RWPE2 (cell line): Measurements from ENCODE around the gene RUNX3.

Experiments
- ATAC-seq: fragments of 200-7000 bp; cut with Tn5 transposase; 3 replicates; pipeline ENCODE4 v1.9.1; 2021; ENCODE audit warnings: low read depth
- DNase-seq: peaks from one replicate; pipeline ENCODE4 v3.0.0-alpha.2; 2020; ENCODE audit warnings: low spot score
- H3K27ac ChIP-seq: fragments of 450-650 bp; 2 replicates; pipeline ENCODE4 v1.5.1; 2017; ENCODE audit warnings: mild to moderate bottlenecking; ENCODE audit not compliant: poor library complexity, severe bottlenecking
- H3K27me3 ChIP-seq: fragments of 250-450 bp; sonication (Bioruptor Pico); 2 replicates; pipeline ENCODE4 v1.5.1; 2021; ENCODE audit warnings: mild to moderate bottlenecking, moderate library complexity; ENCODE audit not compliant: insufficient read depth, poor library complexity, severe bottlenecking
- H3K36me3 ChIP-seq: fragments of 250-450 bp; sonication (Bioruptor Pico); 2 replicates; pipeline ENCODE4 v1.5.1; 2020; ENCODE audit warnings: low read depth, mild to moderate bottlenecking, moderate library complexity
- H3K4me1 ChIP-seq: fragments of 250-450 bp; sonication (Bioruptor Pico); 2 replicates; pipeline ENCODE4 v1.5.1; 2021; ENCODE audit warnings: mild to moderate bottlenecking, moderate library complexity; ENCODE audit not compliant: insufficient read depth, poor library complexity, severe bottlenecking
- H3K4me3 ChIP-seq: fragments of 250-450 bp; sonication (Bioruptor Pico); 2 replicates; pipeline ENCODE4 v1.5.1; 2021; ENCODE audit warnings: mild to moderate bottlenecking, moderate library complexity; ENCODE audit not compliant: severe bottlenecking
- H3K9me3 ChIP-seq: fragments of 250-450 bp; sonication (Bioruptor Pico); 2 replicates; pipeline ENCODE4 v1.5.1; 2021; ENCODE audit warnings: mild to moderate bottlenecking, moderate library complexity; ENCODE audit not compliant: severe bottlenecking
- CTCF ChIP-seq: fragments of 450-650 bp; IDR thresholded peaks from one replicate; pipeline ENCODE4 v1.5.1; 2017; ENCODE audit warnings: mild to moderate bottlenecking, moderate library complexity; ENCODE audit not compliant: poor library complexity, severe bottlenecking

Gene RUNX3

GRCh38 chr1:24864370-24864777 lies 65.7 kb downstream of the RUNX3 start:
- H3K9me3 ChIP-seq = no peaks in the 10 kb centered on the region
- no peak for TF ChIP-seq CTCF
- DNase-seq (no peak), ATAC-seq (peak; percentile 56; the same call in 2 of the 3 replicates)
- H3K4me3 ChIP-seq = no peak overlapping the region
- H3K36me3 ChIP-seq = no peaks in the 10 kb centered on the region
- H3K27ac ChIP-seq = no peak overlapping the region
- H3K27me3 ChIP-seq = no peaks in the 10 kb centered on the region
- H3K4me1 ChIP-seq = no peaks in the 10 kb centered on the region

- Histone ChIP-seq H3K4me3 (no peak overlapping the region), H3K36me3 (no peaks in the 10 kb centered on the region), H3K27ac (no peak overlapping the region), H3K4me1 (no peaks in the 10 kb centered on the region), H3K27me3 (no peaks in the 10 kb centered on the region), H3K9me3 (no peaks in the 10 kb centered on the region)
- DNase-seq (no peak), ATAC-seq (no peak)
- TF ChIP-seq CTCF = no peak
These were observed 67.1 kb downstream of the RUNX3 start for GRCh38 chr1:24862775-24863483.

- H3K4me1 ChIP-seq = no peaks in the 10 kb centered on the region
- no peaks in the 10 kb centered on the region for H3K36me3 ChIP-seq
- no peak overlapping the region for H3K4me3 ChIP-seq
- DNase-seq (no peak), ATAC-seq (peak; percentile 15; the same call in 1 of the 3 replicates)
- H3K9me3 ChIP-seq = no peaks in the 10 kb centered on the region
- peak; percentile 29 for TF ChIP-seq CTCF
- no peak overlapping the region for H3K27ac ChIP-seq
- H3K27me3 ChIP-seq = no peaks in the 10 kb centered on the region
These were observed 68.0 kb downstream of the RUNX3 start for GRCh38 chr1:24861821-24862727.

- Histone ChIP-seq H3K27me3 (no peaks in the 10 kb centered on the region), H3K4me1 (no peaks in the 10 kb centered on the region), H3K27ac (no peak overlapping the region), H3K9me3 (no peaks in the 10 kb centered on the region), H3K4me3 (no peak overlapping the region), H3K36me3 (no peaks in the 10 kb centered on the region)
- no peak for ATAC-seq
- no peak for TF ChIP-seq CTCF
- DNase-seq = no peak
These were observed 69.2 kb downstream of the RUNX3 start for GRCh38 chr1:24860841-24861240.
